ENCODE data around the gene ERFL.
A peak's percentile ranks its signal among the peaks of the same experiment; 100 is the strongest.

Gene ERFL

GRCh38 chr19:41895745-41896580 is 32.3 kb downstream of the ERFL start:
- DNase-seq = no peak

DNA sequence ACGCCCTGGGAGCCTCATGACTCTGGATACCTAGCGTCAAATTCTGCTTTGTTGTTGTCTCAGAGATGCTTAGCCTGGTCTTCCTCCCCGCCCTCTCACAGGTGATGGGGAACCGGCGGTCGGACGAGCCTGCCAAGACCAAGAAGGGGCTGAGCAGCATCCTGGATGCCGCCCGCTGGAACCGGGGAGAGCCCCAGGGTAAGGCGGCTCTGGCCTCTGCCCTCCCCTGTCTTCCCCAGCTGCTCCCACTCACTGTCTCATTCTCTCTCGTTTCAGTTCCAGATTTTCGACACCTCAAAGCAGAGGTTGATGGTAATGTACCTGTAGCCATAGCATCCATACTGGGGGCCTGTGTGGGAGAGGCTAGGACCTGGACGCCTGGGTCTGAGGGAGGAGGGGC is 33.9 kb downstream of the ERFL start:
- DNase-seq = no peak

- DNase-seq = no peak
These were observed 34.4 kb downstream of the ERFL start for GRCh38 chr19:41893899-41894298.

DNA sequence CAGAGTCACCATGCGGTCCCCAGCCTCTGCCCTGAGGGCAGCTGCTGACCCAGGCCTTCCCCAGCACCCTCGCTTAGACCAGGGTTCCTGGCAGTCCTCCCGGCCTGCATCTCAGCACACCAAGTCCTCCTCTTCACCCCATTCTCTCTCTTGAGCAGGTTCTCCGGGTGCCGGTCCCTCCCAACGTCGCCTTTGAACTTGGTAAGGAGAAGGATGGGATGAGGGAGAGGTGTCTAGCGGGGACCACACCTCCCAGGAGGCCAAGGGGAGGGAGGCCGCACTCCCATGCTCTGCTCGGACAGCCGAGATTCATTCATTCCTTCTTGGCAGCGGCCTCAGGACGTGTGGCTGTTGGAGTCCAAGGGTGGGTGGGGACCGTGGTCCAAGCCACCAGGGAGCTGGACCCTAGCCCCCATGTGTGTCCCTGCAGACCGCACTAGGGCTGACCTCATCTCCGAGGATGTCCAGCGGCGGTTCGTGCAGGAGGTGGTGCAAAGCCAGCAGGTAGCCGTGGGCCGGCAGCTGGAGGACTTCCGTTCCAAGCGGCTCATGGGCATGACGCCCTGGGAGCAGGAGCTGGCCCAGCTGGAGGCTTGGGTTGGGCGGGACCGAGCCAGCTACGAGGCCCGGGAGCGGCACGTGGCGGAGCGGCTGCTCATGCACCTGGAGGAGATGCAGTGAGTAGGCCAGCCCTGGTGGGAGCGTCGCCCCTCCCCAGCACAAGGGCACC is 35.9 kb downstream of the ERFL start:
- DNase-seq = no peak

DNA sequence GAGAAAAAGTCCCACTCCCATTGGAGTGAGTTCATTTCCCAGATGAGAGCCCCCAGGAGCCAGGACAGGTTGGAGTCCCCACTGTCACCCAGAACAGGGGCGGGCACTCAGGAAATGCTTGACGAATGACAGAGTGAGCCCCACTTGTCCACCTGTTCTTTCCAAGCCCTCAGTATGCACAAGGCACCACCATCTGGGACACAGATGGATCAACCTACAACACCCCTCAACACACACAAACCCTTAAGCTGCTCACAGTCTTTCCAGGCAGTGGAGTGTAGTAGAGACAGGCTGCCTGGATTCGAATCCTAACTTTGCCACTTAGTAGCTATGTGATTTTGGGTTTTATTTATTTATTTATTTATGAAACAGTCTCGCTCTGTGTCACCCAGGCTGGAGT is 37.3 kb downstream of the ERFL start:
- no peak for DNase-seq

- no peak for DNase-seq
These were observed 38.4 kb downstream of the ERFL start for GRCh38 chr19:41889896-41890295.

GRCh38 chr19:41888926-41889325 is 39.3 kb downstream of the ERFL start:
- DNase-seq = no peak

DNA sequence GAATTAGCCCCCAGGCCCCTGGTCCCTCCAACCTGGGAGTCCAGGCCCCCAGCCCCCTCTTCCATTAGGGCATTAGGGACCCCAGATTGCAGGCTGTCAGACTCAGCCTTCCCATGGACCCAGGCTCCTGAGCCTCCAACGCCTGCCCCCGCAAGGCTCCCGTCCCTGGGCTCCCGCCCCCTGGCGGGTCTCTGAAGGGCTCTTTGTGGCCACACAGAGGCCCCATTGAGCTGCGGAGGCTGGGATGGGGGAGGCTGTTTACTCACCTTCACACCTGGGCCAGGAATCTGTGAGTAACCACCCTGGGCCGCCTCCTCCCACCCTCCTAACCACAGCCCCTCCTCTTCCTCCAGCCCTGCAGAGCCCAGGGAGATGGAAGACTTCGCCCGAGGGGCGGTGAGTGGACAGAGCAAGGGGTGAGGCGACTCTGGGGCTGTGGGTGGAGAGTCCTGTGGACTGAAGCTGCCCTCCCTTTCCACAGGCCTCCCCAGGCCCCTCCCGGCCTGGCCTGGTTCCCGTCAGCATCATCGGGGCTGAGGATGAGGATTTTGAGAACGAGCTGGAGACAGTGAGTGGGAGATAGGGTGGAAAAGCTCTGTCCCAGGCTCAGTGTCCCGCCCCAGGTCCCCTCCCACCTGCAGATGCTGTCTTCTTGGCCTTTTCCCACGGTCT is 40.4 kb downstream of the ERFL start:
- DNase-seq = peak; percentile 87

GRCh38 chr19:41886761-41887710 is 41.2 kb downstream of the ERFL start:
- DNase-seq = no peak

- peak; percentile 94 for DNase-seq
These were observed 44.2 kb downstream of the ERFL start for GRCh38 chr19:41883821-41884733.

DNA sequence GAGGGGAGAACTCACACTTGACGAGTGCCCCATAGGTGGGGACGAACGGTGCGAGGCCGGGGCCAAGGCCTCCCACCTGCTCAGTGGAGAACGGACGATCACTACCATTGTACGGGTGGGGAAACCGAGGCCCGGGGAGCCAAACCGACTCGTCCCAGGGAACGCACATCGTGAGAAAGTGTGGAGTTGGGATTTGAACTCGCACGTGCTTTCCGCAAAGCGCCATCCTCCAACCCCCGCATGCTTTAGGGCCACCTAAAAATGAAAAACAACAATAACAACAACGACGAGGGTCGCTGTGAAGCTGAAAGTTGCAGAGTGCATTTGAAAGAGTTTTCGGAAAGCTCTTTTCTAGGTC is 44.8 kb downstream of the ERFL start:
- DNase-seq = no peak

- peak; percentile 33 for DNase-seq
These were observed 45.4 kb downstream of the ERFL start, which contains the start of gene ARHGEF1 for GRCh38 chr19:41882568-41883462. ARHGEF1 (plus strand) TSS chr19:41883184; CDS start chr19:41888083, 4,899 bp downstream.

GRCh38 chr19:41880329-41880708 is 47.9 kb downstream of the ERFL start:
- no peak for DNase-seq

DNA sequence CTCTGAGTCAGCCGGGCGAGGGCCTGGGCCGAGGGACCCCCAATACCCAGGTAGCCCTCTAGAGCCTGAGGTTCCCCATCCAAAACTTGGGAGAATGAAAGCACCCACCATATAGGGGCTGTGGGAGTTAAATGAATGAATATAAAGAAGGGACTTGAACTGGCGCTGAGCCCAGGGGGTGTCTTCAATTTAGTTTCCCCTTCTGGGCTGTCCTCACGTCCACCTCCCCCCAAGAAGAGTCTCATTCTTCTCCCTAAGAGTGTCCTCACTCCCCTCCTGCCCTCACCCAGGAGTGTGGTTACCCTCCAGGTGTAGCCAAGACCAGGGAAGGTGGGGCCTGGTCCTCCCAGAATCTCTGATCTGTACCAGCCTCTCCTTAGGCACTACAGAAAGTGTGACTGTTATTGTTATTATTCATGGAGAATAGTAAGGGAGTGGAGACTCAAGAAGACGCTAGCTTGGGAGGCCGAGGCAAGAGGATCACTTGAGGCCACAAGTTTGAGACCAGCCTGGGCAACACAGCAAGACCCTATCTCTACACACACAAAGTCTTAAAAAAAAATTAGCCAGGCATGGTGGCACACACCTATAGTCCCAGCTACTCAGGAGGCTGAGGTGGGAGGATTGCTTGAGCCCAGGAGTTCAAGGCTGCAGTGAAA is 48.5 kb downstream of the ERFL start:
- DNase-seq = no peak

DNA sequence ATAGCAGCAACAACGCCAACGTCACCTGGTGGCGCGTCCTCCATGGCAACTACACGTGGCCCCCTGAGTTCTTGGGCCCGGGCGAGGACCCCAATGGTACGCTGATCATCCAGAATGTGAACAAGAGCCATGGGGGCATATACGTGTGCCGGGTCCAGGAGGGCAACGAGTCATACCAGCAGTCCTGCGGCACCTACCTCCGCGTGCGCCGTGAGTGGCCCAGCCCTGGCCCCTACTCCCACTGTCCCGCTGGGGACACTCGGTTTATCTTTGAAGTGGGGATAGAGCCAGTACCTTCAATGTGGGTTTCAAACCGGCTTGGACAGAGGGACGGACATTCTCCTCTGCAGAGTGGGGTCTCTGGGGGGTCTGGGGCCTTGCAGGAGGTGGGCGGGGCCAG is 49.2 kb downstream of the ERFL start:
- DNase-seq = no peak

DNA sequence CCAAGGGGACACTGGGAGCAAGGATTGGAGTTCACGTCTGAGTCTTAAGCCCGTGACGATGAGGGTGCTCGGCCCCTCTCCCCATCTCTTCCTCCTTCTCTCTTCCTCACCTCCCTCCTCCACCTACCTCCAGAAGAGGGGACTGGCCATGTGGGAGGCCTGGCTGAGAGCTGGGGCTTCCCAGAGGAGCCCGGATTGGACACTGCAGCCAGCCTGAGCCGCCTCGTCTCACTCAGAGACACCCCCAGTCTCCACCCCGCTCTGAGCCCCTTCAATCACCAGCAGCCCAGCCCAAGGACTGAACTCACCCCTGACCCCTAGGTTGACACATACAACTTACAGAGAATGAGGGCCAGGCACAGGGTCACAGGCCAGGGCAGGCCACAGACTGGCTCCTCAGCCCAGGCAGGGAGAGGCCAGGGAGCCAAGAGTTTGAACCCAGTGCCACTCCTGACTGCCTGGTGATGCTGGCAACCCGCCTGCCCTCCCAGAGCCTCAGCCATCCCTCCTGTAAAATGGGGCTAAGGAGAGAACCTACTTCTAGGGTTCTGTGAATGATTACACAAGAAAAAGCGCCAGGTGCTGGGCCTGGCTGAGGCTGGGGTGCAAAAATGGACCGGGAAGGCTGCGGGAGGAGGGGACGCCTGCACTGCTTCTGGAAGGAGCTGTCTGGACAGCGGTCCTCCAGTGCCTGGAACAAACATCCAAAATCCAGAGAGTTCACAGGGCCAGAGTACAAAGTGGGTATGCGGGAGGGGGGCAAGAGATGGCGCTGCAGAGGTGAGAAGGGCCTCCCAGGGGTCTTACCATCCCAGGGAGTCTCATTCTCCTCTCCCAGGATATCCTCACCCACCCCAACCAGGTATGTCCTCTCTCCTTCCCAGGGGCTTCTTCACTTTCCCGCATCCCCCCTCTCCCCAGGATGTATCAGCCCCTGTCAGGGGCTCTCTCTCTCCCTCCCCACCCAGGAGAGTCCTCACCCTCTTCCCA is 50.0 kb downstream of the ERFL start:
- DNase-seq = no peak

DNA sequence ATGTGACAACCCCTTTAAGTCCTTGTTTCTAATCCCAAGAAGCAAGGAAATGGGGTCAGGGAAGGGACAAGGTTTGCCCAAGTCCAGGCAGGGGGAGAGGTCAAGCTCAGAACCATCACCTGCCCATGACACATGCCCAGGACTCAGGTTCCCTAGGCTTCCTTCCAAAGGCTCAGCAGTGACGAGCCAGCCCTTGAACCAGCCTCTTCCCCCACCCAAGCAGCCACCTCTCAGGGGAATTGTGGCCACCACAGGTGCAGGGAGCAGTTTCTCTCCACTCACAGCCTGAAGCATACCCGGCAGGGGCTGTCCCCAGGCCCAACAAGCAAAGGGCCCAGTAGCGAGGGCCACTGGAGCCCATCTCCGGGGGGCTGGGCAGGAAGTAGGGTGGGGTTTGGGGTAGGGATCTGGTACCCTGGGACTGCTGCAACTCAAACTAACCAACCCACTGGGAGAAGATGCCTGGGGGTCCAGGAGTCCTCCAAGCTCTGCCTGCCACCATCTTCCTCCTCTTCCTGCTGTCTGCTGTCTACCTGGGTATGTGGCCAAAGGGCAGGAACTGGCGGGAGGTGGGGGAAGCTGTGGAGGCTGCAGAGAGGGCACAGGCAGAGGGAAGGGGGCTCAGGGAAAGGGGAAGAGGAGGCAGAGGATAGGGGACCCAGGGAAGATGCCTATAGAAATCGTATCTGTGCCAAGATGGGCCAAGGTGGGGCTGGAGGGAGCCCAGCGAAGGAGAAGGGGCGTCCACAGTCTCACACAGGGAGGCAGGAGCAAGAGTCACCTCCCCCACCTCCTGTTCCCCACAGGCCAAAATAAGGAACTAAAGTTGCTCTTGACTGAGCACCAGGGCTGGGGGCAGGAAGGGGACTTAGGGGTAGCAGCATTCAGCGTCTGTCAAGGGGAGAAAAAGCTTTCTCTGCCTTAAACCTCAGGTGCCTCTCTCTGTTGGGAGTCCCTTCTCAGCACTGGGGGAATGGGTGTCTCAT is 51.1 kb downstream of the ERFL start, which contains the start of gene CD79A:
TSS of gene CD79A (plus strand) at position 433 of the 986 bp plus-strand sequence. CDS start at position 459, 26 bp downstream.
- DNase-seq = no peak
